ENCODE data around the gene USP12.
"Not testable (repeated sequence)": the region's sequence is repeated elsewhere in the genome, so short reads cannot be mapped to it uniquely, and the experiment has no call there.

USP12 gene

DNA sequence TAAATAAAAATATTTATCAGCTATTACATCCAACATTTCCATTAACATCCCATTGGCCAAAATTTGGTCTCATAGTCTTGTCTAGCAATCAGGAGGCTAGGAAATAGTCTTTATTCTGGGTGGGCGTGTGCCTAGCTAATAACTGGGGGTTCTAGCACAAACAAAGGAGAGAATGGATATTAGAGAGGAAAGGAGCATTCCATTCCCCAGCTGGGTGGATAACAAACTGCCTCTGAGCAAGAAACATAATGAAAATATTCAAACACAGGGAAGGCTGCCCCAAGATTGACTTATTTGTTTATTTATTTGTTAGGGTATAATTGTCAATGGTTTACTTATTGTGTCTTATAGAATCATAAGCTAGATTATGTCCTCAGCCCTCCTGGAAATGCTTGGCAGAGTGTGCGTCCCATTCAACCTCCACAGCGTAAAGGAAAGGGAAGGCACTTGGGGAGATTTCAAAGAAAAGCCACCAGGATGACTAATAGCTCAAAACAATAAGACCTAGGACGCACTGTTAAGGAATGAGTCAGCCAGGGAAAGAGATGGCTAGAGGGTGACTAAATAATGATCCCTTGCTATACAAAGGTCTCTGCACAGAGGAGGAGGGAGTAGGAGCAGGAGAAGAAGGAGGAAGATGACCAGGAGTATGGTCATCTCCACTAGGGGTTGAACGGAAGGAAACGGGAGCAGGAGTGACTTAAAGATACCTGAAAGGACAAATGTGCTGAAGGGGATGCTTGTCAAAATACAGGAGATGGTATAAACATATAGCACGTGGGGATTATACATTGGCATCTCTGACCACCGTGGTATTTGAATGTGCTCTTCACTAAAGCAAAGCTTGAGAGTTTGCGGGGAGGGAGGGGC, 23.5 kb upstream of the USP12 start:
- Histone ChIP-seq H3K4me3 (no peak overlapping the region), H3K9me3 (no peaks in the 10 kb centered on the region)

GRCh38 chr13:27194209-27194608, 22.6 kb upstream of the USP12 start:
- no peaks in the 10 kb centered on the region for H3K9me3 ChIP-seq
- no peaks in the 10 kb centered on the region for H3K36me3 ChIP-seq (replicated peaks)
- peaks cover 7% of the 10 kb centered on the region; the same call in 1 of the 2 replicates for H3K4me1 ChIP-seq
- no peaks in the 10 kb centered on the region for H3K27me3 ChIP-seq (ENCODE audit: low read depth)
- no peak for DNase-seq (ENCODE audit: low spot score in 2 of 2)
- in situ Hi-C loops (cut with MboI; ENCODE audit: low sequenced_read_pairs) = no loop called here
- no peak overlapping the region for H3K4me3 ChIP-seq

More for the DNA sequence above, 23.5 kb upstream of the USP12 start:
- Histone ChIP-seq H3K4me1 (peaks cover 7% of the 10 kb centered on the region; the same call in 1 of the 2 replicates), H3K27me3 (ENCODE audit: low read depth) (no peaks in the 10 kb centered on the region), H3K36me3 (replicated peaks) (no peaks in the 10 kb centered on the region)
- in situ Hi-C loops (cut with MboI; ENCODE audit: low sequenced_read_pairs) = no loop called here
- DNase-seq (ENCODE audit: low spot score in 2 of 2) = peak; percentile 38 to 63

GRCh38 chr13:27193496-27193895, 21.9 kb upstream of the USP12 start:
- peaks cover 7% of the 10 kb centered on the region; the same call in 1 of the 2 replicates for H3K4me1 ChIP-seq
- no peaks in the 10 kb centered on the region for H3K9me3 ChIP-seq
- no peaks in the 10 kb centered on the region for H3K27me3 ChIP-seq (ENCODE audit: low read depth)
- H3K36me3 ChIP-seq (replicated peaks) = no peaks in the 10 kb centered on the region
- no peak overlapping the region for H3K4me3 ChIP-seq
- no peak for DNase-seq (ENCODE audit: low spot score in 2 of 2)
- in situ Hi-C loops (cut with MboI; ENCODE audit: low sequenced_read_pairs) = no loop called here

GRCh38 chr13:27192973-27193372, 21.4 kb upstream of the USP12 start:
- DNase-seq (ENCODE audit: low spot score in 2 of 2) = no peak
- no peak overlapping the region for H3K4me3 ChIP-seq
- H3K9me3 ChIP-seq = no peaks in the 10 kb centered on the region
- no peaks in the 10 kb centered on the region for H3K27me3 ChIP-seq (ENCODE audit: low read depth)
- no peaks in the 10 kb centered on the region for H3K36me3 ChIP-seq (replicated peaks)
- in situ Hi-C loops (cut with MboI; ENCODE audit: low sequenced_read_pairs) = no loop called here
- peaks cover 7% of the 10 kb centered on the region; the same call in 1 of the 2 replicates for H3K4me1 ChIP-seq

GRCh38 chr13:27192367-27192766, 20.8 kb upstream of the USP12 start:
- DNase-seq (ENCODE audit: low spot score in 2 of 2); H3K36me3 ChIP-seq (replicated peaks); H3K27me3 ChIP-seq (ENCODE audit: low read depth); in situ Hi-C loops (cut with MboI; ENCODE audit: low sequenced_read_pairs); H3K9me3 ChIP-seq; H3K4me3 ChIP-seq; H3K4me1 ChIP-seq: not testable (repeated sequence)

DNA sequence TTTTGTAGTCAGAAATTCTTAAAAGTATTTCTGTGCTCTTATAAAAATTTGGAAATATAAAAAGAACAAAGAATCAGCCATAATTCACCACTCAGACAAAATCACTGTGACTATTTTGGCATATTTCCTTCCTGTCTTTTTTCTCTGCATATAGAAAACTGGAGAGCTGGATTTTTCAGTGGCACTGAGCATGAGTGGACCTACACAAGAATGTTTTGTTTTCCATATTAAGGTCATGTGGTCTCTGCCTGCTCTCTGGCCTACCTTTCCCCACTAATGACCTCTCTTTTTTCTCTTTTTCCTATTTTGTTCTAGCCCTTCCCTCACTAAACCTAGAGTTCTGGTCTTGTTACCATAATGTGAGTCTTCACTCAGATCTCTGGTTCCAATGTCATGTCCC, 17.6 kb upstream of the USP12 start:
- no peaks in the 10 kb centered on the region for H3K36me3 ChIP-seq (replicated peaks)
- H3K9me3 ChIP-seq = no peaks in the 10 kb centered on the region
- H3K4me3 ChIP-seq = no peak overlapping the region
- H3K4me1 ChIP-seq = no peaks in the 10 kb centered on the region
- no peaks in the 10 kb centered on the region for H3K27me3 ChIP-seq (ENCODE audit: low read depth)
- no peak for DNase-seq (ENCODE audit: low spot score in 2 of 2)
- in situ Hi-C loops (cut with MboI; ENCODE audit: low sequenced_read_pairs) = no loop called here

DNA sequence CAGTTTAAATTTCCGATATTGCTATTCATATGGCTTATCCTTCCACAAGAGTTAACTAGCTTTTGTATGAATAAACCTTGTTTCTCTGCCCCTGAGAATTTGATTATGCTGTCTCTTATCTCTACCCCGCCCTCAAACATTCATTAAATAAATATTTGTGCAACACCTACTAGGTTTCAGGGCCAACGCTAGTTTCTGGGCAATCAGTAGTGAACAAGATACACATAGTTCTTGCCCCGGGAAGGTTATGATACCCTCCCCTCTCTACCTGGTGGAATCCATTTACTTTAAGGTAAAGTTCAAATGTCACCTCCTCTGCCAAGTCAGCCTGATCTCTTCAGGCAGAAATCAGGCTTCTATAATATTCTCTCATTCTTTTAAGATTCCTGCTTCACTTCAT, 16.6 kb upstream of the USP12 start:
- Histone ChIP-seq H3K9me3 (no peaks in the 10 kb centered on the region), H3K4me3 (no peak overlapping the region), H3K27me3 (ENCODE audit: low read depth) (no peaks in the 10 kb centered on the region), H3K4me1 (no peaks in the 10 kb centered on the region), H3K36me3 (replicated peaks) (no peaks in the 10 kb centered on the region)
- in situ Hi-C loops (cut with MboI; ENCODE audit: low sequenced_read_pairs) = no loop called here
- no peak for DNase-seq (ENCODE audit: low spot score in 2 of 2)

DNA sequence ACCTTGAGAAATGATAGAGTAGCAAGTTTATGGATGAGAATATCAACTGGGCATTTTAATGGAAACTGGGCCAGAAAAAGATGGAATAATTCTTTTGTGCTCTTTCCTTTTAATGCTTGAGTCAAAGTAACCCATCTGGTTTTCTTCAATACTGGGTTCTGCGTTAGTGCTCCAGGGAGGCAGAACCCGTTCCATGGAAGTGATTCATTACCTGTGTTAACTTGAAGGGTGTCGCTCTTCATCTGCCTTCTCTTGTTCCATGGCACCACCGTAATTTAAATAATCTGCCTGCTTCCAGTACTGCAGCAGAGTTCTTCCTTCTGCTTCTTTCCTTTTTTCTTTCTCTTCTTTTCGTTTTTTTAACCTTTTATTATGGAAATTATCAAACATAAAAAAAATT, 14.7 kb upstream of the USP12 start:
- Histone ChIP-seq H3K9me3 (no peaks in the 10 kb centered on the region), H3K27me3 (ENCODE audit: low read depth) (no peaks in the 10 kb centered on the region), H3K4me1 (no peaks in the 10 kb centered on the region), H3K4me3 (no peak overlapping the region), H3K36me3 (replicated peaks) (no peaks in the 10 kb centered on the region)
- DNase-seq (ENCODE audit: low spot score in 2 of 2) = no peak
- in situ Hi-C loops (cut with MboI; ENCODE audit: low sequenced_read_pairs) = no loop called here

DNA sequence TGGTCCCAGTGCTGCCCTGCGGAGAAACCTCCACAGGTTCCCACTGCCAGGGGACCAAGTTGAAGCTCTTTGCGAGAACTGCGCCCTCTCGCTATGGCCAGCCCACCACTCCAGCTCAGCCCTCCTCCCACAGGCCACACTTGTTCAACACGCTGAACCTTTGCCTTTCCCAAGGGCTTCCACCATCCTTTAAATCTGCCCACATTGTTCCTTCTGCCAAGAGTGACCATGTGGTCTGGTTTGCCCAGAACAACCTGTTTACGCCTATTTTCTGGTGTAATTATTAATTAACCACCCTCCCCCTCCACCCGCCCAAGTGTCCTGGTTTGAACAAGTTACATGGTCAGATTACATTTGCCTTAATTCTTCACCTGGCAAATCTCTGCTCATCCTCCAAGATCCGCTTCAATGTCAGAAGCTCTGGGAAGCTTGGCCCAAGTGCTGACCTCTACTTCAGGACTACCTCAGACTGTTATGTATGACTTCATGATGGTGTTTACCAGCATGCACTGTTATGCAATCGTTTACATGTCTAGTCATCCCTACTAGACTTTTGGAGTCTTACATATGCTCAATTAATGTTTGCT, 12.0 kb upstream of the USP12 start:
- H3K4me3 ChIP-seq = no peak overlapping the region

GRCh38 chr13:27182844-27183497, 11.4 kb upstream of the USP12 start:
- in situ Hi-C loops (cut with MboI; ENCODE audit: low sequenced_read_pairs) = no loop called here
- Histone ChIP-seq H3K4me3 (no peak overlapping the region), H3K4me1 (no peaks in the 10 kb centered on the region), H3K27me3 (ENCODE audit: low read depth) (no peaks in the 10 kb centered on the region), H3K9me3 (no peaks in the 10 kb centered on the region), H3K36me3 (replicated peaks) (no peaks in the 10 kb centered on the region)
- no peak for DNase-seq (ENCODE audit: low spot score in 2 of 2)

More for the DNA sequence above, 12.0 kb upstream of the USP12 start:
- H3K36me3 ChIP-seq (replicated peaks) = no peaks in the 10 kb centered on the region
- no peak for DNase-seq (ENCODE audit: low spot score in 2 of 2)
- H3K9me3 ChIP-seq = no peaks in the 10 kb centered on the region
- no peaks in the 10 kb centered on the region for H3K27me3 ChIP-seq (ENCODE audit: low read depth)
- no peaks in the 10 kb centered on the region for H3K4me1 ChIP-seq
- in situ Hi-C loops (cut with MboI; ENCODE audit: low sequenced_read_pairs) = no loop called here

DNA sequence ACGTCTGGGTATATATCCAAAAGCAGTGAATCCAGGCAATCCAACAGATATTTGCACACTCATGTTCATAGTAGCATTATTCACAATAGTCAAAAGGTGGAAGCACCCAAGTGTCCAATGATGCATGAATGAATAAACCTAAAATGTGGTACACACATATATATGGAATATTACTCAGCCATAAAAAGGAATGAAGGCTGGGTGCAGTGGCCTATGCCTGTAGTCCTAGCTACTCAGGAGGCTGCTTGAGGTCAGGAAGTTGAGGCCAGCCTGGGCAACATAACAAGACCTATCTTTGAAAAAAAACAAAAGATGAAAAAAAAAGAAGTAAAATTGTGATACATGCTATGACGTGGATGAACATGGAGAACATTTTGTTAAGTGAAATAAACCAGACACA, 10.4 kb upstream of the USP12 start:
- in situ Hi-C loops (cut with MboI; ENCODE audit: low sequenced_read_pairs) = no loop called here
- H3K4me1 ChIP-seq = no peaks in the 10 kb centered on the region
- H3K9me3 ChIP-seq = no peaks in the 10 kb centered on the region
- no peak overlapping the region for H3K4me3 ChIP-seq
- H3K27me3 ChIP-seq (ENCODE audit: low read depth) = no peaks in the 10 kb centered on the region
- H3K36me3 ChIP-seq (replicated peaks) = no peaks in the 10 kb centered on the region
- no peak for DNase-seq (ENCODE audit: low spot score in 2 of 2)

DNA sequence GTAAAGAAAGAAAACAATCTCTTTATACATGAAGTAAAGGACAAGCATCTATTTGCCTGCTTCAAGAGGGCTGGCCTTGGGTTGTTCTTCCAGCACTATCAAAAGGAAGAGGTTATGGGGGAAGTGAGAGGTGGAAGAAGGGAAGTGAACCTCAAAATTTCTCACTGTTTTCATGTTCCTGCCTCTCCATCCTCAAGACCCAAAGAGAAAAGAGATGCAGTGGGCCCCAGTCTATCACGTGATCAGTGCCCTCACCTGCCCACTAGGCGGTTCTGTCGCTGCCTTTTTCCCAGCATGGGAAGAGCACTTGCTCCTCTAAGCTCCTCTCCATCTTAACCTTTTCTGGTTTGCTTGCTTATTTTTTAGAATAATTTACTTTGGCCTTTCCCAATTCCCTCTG, 6.2 kb upstream of the USP12 start:
- in situ Hi-C loops (cut with MboI; ENCODE audit: low sequenced_read_pairs) = no loop called here
- Histone ChIP-seq H3K27me3 (ENCODE audit: low read depth) (no peaks in the 10 kb centered on the region), H3K9me3 (no peaks in the 10 kb centered on the region), H3K36me3 (replicated peaks) (no peaks in the 10 kb centered on the region), H3K4me1 (peaks cover 10% of the 10 kb centered on the region), H3K4me3 (no peak overlapping the region)
- no peak for DNase-seq (ENCODE audit: low spot score in 2 of 2)

DNA sequence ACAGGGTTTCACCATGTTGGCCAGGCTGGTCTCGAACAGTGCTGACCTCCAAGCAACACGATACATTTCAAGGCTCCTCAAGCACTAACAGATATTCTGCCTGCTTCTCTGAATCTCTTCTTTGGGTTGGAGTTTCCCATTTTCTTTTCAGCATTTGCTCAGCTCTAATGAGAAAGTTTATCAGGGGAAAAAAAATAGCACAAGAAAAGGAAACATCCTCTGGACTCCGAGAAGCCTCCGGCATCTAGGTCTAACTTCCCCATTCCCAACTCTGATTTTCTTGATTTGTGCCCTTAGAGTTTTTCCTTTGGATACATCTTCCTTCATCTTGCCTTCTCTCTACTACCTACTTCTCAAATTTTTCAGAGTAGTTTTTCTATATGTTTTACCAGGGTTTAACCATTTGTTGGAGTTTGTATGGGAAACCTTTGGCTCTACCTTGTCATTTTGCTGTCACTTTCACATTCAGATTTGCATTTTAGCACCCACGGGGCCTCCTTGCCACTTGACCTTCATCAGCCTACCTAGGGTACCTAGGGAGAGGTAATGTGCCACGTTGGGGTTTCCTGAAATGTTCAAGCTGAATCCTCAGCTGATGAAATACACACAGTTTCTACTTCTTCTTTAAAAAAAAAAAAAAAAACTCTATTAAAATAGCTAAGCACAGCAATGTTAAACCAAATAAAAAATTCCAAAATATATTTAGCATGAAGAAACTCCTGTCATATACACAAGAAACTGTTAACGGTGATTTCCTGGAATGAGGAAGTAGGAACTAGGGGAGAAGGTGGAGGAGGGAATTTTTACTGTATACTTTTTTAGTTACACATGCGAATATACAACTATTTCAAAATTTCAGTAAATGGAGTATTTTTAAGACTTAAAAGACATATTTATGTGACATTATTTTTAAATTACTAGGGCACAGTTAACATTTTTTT, 5.1 kb upstream of the USP12 start:
- Histone ChIP-seq H3K27me3 (ENCODE audit: low read depth) (no peaks in the 10 kb centered on the region), H3K9me3 (no peaks in the 10 kb centered on the region), H3K4me1 (peaks cover 10% of the 10 kb centered on the region), H3K4me3 (no peak overlapping the region), H3K36me3 (replicated peaks) (no peaks in the 10 kb centered on the region)
- in situ Hi-C loops (cut with MboI; ENCODE audit: low sequenced_read_pairs) = no loop called here
- no peak for DNase-seq (ENCODE audit: low spot score in 2 of 2)

Data from HAP-1 (cell line).